NK-92 treated with Interleukin-12 subunit alpha and Interleukin-12 subunit beta, amount 100 ng/mL, for 24 hours (cell line): ENCODE data around the gene FAM163B.

Source experiments
- DNase-seq: peaks from one replicate; lab custom pipeline; 2025; lab: John Stamatoyannopoulos, UW

Gene FAM163B

DNA sequence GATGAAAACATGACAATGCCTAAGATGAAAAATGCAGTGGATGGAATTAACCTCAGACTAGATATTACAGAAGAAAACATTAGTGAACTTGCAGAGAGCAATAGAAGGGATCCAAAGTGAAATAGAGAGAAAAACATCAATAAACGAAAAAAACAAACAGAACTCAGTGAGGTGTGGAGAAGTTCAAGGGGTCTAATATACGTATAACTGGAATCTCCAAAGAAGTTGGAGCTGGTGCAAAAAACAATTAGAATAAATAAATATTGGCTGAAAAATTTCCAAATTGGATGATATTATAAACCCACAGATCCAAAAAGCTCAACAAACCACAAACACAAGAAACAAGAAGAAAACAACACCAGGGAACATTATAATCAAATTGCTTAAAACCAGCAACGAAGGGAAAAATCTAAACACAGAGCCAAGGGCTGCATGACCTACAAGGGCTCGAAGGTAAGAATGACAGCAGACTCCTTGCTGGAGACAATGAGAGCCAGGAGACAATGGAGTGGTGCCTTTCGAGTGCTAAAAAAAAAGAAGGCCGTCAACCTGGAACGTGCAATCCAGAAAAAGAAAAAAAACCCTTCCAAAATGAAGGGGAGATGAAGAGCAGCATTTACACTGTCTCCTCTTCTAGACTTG is 11.8 kb downstream of the FAM163B start:
- DNase-seq = no peak

DNA sequence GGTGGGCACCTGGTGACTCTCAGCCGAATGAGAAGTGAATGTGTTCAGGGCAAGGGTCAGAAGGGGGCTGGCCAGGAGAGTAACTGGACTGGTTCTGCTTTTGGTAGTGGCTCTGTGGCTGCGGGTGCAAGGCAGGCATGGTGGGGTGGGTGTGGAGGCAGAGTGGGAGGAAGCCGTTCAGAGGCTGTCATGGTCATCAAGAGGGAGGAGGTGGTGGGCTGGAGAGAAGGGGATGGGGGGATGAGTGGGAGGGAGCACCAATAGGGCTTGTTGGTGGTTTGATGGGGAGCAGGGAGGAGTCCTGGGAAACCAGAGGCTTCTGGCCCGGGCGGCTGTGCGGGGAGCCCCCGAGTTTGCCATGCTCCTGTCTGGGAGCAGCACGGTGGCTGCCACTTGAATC is 13.3 kb downstream of the FAM163B start:
- no peak for DNase-seq

DNA sequence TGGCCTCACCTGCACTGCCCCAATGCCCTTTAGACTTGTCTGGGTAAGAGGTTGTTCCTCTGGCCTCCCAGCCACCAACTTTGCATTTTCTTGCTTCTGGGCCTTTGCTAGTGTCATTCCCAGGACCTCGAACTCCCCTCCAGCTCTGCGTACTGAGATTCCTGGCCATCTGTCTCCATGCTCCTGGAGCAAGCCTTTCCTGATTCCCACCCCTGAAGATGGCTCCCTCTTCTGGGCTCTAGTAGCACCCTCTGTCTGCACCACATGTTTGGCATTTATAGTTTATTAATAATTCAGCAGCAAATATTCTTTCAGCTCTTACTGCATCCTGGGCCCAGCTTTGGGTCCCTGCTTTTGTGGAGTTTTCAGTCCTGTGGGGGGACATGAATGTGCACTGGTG is 14.9 kb downstream of the FAM163B start:
- no peak for DNase-seq

DNA sequence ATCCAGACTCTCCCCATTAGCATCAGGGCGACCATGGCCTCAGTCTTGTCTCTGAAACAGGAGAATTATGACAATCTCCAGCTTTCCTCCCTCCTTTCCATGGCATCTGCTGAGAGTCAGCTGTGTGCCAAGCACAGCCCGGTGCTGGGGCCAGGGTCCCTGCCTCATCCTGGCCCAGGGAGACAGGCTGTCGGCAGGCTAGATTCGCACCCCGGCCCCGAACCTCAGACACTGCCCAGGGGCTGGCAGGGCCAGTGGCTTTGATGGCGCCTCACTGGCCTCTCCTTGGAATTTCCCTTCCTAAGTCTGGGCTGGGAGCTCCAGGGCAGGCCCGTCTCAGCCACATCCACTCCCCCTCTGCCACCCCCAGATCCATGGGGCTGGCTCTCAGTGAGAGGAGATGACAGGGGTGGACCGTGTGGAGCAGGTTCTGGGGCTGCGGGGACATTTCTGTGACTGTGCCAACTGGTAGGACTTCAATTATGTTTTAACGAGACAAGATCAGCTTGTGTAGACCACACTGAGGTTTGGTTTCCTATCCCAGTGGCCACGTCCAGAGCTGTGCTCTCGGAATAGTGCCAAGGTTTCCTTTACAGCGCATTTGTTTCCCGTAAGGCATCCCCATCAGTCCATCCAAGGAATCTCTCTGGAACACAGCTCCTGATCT is 15.5 kb downstream of the FAM163B start:
- no peak for DNase-seq

DNA sequence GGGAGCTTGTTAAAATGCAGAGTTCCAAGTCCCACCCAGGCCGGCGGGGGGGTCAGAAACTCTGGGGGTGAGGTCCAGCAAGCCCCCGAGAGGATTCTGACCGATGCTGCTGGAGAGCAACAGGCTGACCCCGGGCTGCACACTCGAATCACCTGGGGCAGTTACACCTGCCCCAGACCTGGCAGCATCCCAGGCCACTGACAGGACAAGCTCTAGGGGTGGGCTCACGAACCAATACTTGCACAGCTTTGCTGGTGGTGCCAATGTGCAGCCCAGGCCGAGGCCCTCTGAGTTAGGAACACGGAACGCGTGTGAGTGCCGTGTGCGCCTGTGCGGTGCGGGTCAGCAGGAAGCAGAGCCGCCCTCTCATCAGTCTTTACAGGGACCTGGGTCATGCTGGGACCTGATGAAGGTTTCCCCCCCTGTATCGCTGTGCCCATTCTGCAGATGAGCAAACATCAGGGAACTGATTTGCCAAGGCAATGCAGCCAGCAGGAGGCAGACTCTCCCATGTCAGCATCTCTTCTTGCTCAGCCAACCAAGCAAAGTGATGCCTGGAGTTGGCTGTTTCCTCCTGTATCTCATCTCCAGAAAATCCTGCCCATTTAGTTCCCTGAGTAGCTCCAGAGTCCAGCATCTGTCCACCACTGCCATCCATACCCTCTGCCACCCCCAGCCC is 16.3 kb downstream of the FAM163B start:
- no peak for DNase-seq

DNA sequence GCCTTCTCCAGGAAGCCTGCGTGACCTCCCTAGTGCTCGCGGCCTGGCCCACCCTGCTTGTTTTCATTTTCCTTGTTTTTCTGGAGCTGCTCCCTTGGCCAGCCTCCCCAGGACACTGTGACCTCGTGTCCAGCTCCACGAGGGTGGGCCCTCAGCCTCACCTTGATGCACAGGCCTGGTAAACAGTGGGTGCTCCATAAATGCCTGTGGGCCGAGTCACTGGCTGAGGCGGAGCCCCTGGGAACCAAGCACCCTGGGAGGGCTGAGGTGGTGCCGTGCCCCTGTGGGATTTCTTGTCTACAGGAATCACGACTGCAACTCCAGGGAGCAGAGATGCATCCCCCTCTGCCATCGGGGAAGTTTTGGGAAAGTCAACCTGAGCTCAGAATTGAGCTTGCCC is 17.2 kb downstream of the FAM163B start:
- no peak for DNase-seq

DNA sequence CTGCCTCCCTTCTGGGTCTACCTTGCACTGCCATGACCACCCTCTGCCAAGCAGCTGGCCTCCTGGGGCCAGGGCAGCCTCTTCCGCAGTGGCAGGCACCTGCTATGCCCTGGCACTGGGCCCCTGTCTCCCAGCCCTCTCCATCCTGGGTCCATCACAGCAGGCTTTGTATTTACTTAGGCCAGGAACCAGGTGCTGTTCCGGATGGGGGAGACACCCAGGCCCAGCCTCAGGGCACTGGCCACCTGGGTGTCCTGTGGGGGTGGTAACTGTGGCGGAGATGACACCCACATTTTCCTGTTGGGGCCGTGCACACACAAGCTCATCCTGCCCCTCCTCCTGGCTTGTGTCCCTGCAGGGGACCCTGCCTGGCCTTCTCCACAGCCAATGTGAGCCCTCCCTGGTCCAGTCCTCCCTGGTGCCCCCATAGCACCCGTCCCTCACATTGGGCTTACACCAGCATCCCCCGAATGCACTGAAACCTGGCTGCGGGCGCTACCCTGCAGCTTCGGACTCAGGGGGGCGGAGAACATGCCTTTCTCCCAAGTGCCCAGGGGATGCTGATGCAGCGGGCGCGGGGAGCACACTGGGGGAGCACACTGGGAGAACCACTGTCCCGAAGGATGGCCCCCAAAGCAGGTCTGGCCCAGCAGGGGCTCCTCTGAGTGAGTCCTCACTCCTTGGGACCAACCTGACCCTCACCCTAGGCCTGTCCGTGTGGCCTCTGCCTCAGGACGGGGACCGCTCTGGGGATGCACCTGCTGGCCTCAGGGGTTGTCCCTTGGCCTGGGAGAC is 17.9 kb downstream of the FAM163B start:
- no peak for DNase-seq

DNA sequence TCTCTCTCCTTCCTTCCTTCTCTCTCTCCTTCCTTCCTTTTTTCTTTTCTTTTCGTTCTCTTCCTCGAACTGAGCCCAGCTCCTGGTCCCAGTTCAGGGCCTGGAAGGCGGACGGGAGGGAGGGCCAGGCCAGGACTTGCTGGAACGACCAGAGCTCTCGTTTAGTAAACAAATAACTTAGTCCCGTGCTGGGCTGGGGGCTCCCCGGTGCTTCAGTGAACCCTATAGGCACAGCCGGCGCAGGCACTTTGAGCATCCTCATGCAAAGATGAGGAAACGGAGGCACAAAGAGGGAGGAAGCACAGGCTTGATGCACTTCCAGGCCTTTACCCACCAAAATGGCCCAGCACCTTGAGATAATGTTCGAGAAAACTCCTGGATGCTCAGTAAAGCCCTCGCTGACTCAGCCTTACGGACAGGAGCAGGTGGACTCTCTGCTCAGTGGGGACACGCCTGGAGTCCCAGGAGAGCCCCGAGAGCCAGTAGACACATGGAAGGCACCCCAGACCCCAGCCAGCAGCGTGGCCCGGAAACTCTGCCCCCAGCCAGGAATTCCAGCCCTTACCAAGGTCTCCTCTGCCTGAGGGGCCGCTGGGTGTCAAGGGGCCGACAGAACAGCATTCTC is 18.8 kb downstream of the FAM163B start:
- no peak for DNase-seq

DNA sequence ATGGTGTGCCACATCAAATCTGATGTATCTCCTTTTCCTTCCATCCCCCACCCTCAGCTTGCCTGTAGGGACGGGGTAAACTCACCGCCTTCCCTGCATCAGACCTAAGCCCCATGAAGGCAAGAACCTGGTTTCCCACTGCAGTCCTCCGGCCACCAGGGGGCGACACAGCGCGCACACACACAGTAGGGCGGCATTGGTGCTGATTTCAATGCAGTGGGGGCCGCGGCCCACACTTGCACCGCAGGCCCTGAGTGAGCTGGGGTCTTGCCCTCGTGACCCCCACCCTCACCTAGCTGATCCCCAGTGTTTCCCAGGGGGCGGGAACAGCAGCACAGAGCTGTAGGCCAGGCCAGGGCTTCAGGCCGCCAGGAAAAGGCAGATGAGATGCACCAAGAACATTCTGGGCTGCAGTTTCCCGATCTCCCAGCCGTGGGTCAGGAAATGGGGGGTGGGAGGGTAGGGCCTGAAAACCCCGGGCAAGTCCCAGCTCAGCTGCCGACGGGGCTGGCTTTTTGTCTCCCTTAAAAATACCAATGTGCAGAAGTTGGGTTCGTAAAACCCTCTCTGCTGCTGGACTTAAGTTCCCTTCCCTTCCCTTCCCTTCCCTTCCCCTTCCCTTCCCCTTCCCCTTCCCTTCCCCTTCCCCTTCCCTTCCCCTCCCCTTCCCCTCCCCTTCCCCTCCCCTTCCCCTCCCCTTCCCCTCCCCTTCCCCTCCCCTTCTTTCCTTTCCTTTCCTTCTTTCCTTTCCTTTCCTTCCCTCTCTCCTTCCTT is 19.5 kb downstream of the FAM163B start:
- DNase-seq = no peak

DNA sequence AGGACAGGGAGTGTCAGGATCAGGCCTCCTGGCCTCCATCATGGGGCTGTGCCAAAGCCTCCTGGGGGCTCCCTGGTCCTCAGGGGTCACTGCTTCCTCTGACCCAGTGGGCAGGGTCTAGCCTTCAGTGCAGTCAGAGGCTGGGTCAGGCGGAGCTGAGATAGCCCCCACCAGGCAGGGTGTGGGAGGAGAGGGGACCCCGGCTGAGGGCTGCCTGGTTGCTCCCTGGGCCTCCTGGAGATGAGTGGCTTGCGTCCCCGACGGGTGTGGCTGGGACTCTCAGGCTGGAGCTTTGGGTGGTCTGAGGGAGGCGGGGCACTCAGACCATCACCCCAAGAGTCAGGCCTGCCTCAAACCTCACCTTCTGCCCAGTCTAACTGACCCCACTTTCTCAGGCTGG is 21.7 kb downstream of the FAM163B start:
- DNase-seq = no peak

DNA sequence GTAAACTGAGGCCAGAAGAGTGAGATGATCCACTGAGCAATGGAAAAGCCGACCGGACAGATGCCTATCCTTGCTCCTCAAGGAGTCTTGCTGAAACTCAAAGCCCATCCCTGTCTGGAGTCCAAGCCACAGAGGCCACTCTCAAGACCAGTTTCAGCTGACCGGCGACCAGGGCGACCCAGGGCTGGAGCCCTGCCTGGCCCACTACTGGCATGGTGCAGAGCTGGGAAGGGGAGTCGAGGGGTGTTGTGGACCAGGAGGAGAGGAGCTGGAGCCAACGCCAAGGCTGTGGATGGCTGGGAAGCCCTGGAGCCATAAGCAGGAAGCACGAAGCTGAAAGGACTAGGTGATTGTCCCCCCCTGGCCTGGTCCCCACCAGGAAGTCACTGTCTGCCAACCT is 22.1 kb downstream of the FAM163B start:
- DNase-seq = no peak

DNA sequence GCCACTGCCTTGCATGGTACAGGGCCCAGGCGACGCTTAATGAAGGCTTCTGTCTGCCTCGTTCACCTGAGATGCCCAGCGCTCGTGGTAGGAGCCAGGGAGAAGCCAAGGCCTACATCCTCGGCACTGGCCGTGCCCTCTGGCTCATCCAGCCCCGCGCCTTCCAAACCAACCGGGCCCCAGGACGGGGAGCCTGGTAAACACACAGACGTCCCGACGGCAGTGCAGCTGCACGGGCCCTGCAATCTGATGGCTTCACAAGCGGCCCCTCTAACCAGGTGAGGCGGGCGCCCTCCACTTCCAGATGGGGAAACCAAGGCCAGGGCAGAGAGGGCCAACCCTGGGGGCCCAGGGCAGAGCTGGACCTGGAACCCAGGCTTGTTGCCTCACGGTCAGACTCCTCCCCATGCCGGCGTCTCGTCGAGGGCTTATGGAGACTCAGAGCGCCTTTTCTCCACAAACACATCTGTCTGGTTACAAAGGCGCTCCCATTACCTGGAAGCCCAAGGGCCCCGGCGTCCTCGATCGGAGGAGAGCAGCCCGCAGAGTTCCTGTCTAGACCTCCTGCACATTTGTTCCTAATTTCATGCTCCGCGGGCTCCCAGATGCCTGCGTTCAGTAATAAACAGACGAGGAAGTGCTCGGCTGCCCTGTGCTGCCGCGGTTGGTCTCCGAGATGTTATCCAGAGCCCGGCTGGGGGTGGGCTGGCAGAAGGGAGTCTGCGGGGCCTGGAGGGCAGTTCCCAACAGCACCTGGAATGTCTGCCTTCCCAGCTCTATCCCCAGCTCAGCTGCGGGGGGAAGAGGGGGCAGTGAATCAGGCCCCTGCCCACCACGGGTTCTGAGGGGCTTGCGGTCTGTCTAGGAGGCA is 23.5 kb downstream of the FAM163B start:
- no peak for DNase-seq

DNA sequence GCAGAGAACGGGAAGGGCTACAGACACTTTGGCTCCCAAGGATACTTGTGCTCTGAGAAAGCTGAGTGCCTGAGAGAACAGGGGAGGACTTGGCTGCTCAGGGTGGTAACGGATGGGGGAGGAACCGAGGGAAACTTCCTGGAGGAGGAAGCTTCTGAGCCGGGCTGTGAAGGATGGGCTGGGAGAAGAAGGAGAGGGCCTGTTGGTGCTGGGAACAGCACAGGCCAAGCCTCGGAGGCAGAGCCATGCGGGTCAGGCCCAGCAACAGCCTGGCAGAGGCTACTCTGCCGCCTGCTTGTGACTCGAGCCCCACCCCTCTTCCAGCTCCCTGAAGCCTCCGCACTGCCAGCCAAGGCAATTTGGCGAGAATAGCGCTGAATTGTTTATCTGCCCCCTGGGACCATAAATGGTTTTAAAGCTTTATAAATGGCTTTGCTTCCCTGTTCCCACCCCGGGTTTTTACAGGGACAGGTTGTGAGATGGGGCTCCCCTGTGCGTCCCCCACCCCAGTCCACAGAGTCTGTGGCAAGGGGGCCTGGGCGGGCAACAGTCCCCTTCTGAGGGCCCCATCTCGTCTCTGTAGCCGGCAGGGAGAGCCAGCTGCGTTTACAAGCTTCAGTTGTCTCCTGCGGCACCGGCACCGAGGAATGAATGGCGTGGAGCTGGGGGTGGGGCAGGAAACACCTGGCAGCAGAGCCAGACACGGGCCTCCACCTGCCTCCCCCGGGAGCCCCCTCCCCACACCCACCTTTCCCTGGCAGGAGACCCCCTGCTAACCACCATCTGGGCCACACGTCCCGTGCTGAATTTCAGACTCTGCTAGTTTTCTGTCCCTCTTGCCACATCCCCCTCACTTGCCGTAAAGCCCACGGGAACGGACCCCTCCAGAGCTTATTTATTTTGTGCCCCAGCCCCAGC is 24.4 kb downstream of the FAM163B start:
- no peak for DNase-seq

DNA sequence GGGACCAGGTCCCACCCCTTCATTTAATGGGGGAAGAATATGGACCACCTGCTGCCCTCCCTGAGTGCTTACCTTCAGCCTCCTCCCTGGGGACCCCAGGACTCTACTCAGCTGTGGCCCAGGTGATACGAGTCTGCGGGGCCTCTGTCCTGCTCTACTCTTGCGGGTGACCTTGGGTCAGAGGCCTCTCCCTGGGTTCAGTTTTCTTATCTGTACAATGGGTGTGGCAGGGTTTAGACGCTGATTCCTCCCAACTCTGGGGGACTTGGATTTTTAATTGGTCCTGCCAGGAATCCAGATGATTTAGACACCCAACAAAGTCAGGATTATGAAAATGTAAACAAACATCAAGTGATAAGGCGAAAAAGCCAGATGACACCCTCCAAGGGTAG is 25.0 kb downstream of the FAM163B start:
- no peak for DNase-seq

DNA sequence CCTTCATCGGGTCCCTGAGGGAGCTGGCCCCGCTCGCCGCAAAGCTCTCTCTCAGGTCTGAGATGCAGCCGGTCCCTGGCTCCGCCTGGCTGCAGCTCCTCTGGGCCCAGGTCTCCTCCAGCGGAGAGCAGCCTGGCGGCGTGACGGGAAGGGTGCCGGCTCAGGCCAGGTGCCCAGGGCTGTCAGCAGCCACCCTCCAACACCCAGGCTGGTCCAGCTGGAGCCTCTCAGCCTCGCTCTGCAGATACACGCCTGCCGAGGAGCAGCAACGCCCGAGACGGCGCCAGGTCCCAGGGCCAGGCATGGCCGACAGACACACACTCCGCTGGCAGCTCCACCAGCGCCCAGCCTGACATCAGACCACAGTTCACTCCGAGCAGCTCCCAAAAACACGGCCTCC is 25.6 kb downstream of the FAM163B start:
- DNase-seq = no peak

DNA sequence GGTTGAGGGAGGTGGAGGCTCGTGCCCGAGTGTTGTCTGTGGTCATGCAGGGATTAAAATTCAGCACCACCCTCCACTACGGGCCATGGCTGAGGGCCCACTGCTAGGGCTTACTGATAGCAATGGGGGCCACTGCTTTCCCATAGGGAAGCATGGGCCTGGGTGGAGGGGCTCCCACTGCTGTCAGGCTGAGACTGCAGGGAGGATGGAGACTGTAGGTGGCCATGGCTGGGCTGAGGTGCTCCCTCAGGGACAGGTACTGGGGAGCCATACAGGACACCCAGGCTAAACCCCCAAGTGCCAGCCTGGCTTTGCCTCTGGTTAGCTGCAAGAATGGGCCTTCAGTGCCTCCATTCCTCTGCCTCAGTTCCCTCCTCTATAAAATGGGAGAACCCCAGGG is 26.1 kb downstream of the FAM163B start:
- no peak for DNase-seq

DNA sequence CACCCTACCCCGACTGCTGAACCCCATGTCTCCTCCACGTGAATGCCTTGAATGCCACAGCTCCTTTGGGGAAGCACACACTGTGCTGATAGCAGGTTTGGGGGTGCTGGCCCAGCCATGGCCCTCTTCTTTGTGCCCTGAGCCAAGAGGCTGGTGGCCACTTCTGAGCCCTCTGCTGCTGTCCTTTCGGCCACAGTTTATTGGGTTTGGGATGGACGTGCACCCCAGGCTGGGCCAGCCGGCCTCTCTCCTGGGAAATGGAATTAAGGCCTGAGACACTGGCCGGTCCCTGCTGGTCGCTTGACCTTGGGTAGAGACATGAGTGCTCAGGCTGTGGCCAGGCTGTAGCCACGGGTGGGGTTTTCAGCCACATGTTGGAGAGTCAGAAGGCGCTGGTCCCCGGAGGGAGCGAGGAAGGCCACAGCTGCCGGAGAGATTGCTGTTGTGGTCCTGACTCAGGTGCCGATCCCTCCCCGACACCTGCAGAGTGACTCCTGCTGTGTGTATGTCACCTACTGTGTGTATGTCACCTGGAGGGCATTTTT is 26.6 kb downstream of the FAM163B start:
- no peak for DNase-seq

DNA sequence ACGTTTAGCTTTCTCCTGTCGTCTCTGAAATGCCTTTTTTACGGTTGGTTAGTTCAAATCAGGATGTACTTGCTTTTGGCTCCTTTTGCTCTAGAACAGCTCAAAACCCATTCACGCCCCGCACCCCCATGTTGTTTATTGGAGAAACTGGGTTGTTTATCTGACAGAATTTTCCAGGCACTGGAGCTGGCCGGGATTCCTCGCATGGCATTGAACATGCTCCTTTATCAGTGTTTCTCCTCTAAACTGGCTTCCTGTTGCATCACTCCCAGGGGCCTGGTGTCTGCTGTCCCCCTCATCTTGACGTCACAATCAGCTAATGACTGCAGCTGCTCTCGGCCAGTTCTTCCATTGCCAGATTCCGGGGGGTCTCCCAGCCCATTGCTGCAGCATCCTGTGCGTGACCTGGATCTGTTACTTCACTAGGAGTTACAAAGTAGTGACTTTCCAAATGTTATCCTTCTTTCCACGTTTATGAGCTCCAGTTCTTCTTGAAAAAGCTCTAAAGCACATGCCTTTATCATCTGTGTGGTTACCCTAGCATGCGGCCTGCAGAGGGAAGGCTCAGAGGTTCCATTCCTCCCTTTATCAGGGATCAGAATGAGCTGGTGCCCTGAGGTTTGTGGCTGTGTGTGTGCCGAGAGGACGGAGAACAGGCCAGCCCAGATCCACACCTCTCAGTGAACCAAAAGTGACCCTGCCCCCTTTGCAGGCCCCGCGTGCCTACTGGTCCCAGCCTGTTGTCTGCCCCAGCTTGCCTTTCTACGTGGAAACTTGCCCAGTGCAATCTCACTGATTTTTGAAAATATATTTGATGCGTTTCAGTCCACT is 27.5 kb downstream of the FAM163B start:
- no peak for DNase-seq
